GM12878 (cell line): ENCODE results near the gene GRIK4. TPM values are rescaled to one million over a fixed set of nuclear protein-coding genes. Genes with fewer than 3 reads are reported as not detected.
A peak's percentile ranks its signal among the peaks of the same experiment; 100 is the strongest.

Experiments
- BCL11A ChIP-seq: IDR thresholded peaks from 2 replicates; pipeline ENCODE4 v1.6.1; 2011; ENCODE audit warnings: low read depth, low read length
- BRCA1 ChIP-seq: IDR thresholded peaks from 2 replicates; pipeline ENCODE4 v1.6.1; 2011; ENCODE audit warnings: low read depth, low read length, improper control_type of control experiment
- HDAC2 ChIP-seq: fragments of 200-600 bp; sonication (generic); IDR thresholded peaks from 2 replicates; pipeline ENCODE4 v1.6.1; 2017
- MTA2 ChIP-seq: fragments of 450-650 bp; IDR thresholded peaks from 2 replicates; pipeline ENCODE4 v1.6.1; 2016; ENCODE audit warnings: low read depth, mild to moderate bottlenecking, moderate library complexity
- NFIC ChIP-seq: IDR thresholded peaks from 2 replicates; pipeline ENCODE4 v1.6.1; 2012; ENCODE audit warnings: low read depth, mild to moderate bottlenecking, inconsistent platforms, low read length, moderate library complexity
- polyA plus RNA-seq, 11 experiments: library from polyadenylated mRNA; depleted of rRNA in 4 of 11; unstranded in 6 of 11; stranded (reverse) in 5 of 11; fragments of >200 nt; fragmentation: Nextera tagmentation in 4 of 11; fragmentation: Illumina TruSeq in 1 of 11; extraction: Ambion mirVana in 4 of 11; extraction: Trizol in 1 of 11; gene quantifications; 1 replicate in 1 of 11; 2 replicates in 10 of 11; pipeline versions ENCODE4 v1.2.1 to v1.2.3, GENCODE V29; 2011 to 2016; ENCODE audit warnings: inconsistent platforms in 2 of 11, missing spikeins in 2 of 11, low read depth in 1 of 11
- total RNA-seq, 4 experiments: library from RNA; depleted of rRNA in 3 of 4; stranded (reverse); fragments of >200 nt in 3 of 4; fragmentation: Illumina TruSeq in 1 of 4; extraction: Trizol in 1 of 4; gene quantifications; 2 replicates each; pipeline versions ENCODE4 v1.2.1 to v1.2.3, GENCODE V29; 2013 to 2021
- TF ChIP-seq, protein P1 (sequence below): fragments of 450-650 bp; IDR thresholded peaks from 2 replicates; pipeline ENCODE4 v1.6.1; 2017; ENCODE audit warnings: mild to moderate bottlenecking, moderate library complexity
- TF ChIP-seq, protein P2 (sequence below): fragments of 450-650 bp; IDR thresholded peaks from 2 replicates; pipeline ENCODE4 v1.6.1; 2018; ENCODE audit warnings: mild to moderate bottlenecking, low read depth, moderate library complexity; ENCODE audit not compliant: partially characterized antibody
- TF ChIP-seq, protein P3 (sequence below): IDR thresholded peaks from 2 replicates; pipeline ENCODE4 v1.6.1; 2011; ENCODE audit warnings: low read depth, mild to moderate bottlenecking, low read length, moderate library complexity, borderline replicate concordance; ENCODE audit errors: extremely low read depth
- TF ChIP-seq, protein P4 (sequence below): fragments of 450-650 bp; IDR thresholded peaks from 2 replicates; pipeline ENCODE4 v1.6.1; 2016; ENCODE audit warnings: mild to moderate bottlenecking

Gene GRIK4
- total and polyA plus RNA-seq, 10 of the 15 experiments (the other 5 are each of a cell fraction or from before 2014, with no cell fraction given), result 0.33 to 3.6 (median 0.72) TPM

DNA sequence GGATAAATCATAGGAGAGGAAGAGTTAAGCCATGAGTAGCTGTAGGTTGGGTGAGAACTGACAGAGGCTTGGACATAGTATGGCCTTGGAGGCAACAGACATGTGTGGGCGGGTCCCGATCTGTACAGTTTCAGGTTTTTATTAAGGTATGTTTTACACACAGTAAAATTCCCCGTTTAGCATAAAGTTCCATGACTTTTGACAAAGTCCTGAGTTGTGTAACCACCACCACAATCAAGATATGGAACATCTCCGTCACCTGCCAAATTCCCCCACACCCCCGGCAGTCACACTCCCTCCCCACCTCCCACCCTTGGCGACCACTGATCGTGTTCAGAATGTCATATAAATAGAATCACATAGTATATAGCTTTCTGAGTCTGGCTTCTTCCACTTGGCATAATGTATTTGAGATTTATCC is 68.1 kb downstream of the GRIK4 start (continued):
- TF ChIP-seq, protein P1, sequence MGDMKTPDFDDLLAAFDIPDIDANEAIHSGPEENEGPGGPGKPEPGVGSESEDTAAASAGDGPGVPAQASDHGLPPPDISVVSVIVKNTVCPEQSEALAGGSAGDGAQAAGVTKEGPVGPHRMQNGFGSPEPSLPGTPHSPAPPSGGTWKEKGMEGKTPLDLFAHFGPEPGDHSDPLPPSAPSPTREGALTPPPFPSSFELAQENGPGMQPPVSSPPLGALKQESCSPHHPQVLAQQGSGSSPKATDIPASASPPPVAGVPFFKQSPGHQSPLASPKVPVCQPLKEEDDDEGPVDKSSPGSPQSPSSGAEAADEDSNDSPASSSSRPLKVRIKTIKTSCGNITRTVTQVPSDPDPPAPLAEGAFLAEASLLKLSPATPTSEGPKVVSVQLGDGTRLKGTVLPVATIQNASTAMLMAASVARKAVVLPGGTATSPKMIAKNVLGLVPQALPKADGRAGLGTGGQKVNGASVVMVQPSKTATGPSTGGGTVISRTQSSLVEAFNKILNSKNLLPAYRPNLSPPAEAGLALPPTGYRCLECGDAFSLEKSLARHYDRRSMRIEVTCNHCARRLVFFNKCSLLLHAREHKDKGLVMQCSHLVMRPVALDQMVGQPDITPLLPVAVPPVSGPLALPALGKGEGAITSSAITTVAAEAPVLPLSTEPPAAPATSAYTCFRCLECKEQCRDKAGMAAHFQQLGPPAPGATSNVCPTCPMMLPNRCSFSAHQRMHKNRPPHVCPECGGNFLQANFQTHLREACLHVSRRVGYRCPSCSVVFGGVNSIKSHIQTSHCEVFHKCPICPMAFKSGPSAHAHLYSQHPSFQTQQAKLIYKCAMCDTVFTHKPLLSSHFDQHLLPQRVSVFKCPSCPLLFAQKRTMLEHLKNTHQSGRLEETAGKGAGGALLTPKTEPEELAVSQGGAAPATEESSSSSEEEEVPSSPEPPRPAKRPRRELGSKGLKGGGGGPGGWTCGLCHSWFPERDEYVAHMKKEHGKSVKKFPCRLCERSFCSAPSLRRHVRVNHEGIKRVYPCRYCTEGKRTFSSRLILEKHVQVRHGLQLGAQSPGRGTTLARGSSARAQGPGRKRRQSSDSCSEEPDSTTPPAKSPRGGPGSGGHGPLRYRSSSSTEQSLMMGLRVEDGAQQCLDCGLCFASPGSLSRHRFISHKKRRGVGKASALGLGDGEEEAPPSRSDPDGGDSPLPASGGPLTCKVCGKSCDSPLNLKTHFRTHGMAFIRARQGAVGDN, result no peak
- TF ChIP-seq NFIC (peak; percentile 55; the same call in 1 of the 2 replicates), MTA2 (no peak), HDAC2 (no peak), BRCA1 (no peak), BCL11A (no peak)
- TF ChIP-seq, protein P2, sequence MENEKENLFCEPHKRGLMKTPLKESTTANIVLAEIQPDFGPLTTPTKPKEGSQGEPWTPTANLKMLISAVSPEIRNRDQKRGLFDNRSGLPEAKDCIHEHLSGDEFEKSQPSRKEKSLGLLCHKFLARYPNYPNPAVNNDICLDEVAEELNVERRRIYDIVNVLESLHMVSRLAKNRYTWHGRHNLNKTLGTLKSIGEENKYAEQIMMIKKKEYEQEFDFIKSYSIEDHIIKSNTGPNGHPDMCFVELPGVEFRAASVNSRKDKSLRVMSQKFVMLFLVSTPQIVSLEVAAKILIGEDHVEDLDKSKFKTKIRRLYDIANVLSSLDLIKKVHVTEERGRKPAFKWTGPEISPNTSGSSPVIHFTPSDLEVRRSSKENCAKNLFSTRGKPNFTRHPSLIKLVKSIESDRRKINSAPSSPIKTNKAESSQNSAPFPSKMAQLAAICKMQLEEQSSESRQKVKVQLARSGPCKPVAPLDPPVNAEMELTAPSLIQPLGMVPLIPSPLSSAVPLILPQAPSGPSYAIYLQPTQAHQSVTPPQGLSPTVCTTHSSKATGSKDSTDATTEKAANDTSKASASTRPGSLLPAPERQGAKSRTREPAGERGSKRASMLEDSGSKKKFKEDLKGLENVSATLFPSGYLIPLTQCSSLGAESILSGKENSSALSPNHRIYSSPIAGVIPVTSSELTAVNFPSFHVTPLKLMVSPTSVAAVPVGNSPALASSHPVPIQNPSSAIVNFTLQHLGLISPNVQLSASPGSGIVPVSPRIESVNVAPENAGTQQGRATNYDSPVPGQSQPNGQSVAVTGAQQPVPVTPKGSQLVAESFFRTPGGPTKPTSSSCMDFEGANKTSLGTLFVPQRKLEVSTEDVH, result no peak
- TF ChIP-seq, protein P3, sequence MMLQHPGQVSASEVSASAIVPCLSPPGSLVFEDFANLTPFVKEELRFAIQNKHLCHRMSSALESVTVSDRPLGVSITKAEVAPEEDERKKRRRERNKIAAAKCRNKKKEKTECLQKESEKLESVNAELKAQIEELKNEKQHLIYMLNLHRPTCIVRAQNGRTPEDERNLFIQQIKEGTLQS, result no peak
- TF ChIP-seq, protein P4, sequence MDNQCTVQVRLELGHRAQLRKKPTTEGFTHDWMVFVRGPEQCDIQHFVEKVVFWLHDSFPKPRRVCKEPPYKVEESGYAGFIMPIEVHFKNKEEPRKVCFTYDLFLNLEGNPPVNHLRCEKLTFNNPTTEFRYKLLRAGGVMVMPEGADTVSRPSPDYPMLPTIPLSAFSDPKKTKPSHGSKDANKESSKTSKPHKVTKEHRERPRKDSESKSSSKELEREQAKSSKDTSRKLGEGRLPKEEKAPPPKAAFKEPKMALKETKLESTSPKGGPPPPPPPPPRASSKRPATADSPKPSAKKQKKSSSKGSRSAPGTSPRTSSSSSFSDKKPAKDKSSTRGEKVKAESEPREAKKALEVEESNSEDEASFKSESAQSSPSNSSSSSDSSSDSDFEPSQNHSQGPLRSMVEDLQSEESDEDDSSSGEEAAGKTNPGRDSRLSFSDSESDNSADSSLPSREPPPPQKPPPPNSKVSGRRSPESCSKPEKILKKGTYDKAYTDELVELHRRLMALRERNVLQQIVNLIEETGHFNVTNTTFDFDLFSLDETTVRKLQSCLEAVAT, result no peak
